ENCODE measurements around the gene SERPINB13. TPM values are rescaled to one million over a fixed set of nuclear protein-coding genes. Genes with fewer than 3 reads are reported as not detected.

SERPINB13 gene
- polyA plus RNA-seq, 1 donor = not detected

DNA sequence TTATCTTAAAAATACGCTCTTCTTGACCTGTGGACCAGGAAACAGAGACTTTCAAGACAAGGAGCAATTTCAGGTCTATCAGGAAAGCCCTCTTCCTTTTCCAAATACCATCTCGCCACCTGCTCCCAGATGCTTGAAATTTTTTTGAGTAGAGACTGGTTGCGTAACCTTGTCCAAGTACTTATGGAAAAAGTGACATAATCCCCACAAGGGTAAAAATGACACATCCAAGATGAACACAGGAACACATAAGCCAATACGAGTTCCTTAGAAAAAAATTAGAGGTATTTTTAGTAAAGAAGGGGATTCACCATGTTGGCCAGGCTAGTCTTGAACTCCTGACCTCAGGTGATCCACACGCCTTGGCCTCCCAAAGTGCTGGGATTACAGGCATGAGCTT is 1.8 kb downstream of the SERPINB13 start:
- no peaks in the 10 kb centered on the region for H3K4me1 ChIP-seq (ENCODE audit: control insufficient read depth, insufficient read depth, low read length)
- WGBS (ENCODE audit: insufficient coverage, low lambda C conversion rate) = 100% methylated on average over 1 of the region's 5 CpGs
- DNase-seq = no peak
- no peaks in the 10 kb centered on the region for H3K27me3 ChIP-seq (ENCODE audit: control insufficient read depth, insufficient read depth, low read length)
- H3K36me3 ChIP-seq (ENCODE audit: control insufficient read depth, insufficient read depth, low read length) = no peaks in the 10 kb centered on the region
- no peaks in the 10 kb centered on the region for H3K9me3 ChIP-seq (ENCODE audit: control insufficient read depth, low read depth, low read length)
- no peak overlapping the region for H3K4me3 ChIP-seq (ENCODE audit: low read length)
- no peak overlapping the region for H3K27ac ChIP-seq (ENCODE audit: low read length)

DNA sequence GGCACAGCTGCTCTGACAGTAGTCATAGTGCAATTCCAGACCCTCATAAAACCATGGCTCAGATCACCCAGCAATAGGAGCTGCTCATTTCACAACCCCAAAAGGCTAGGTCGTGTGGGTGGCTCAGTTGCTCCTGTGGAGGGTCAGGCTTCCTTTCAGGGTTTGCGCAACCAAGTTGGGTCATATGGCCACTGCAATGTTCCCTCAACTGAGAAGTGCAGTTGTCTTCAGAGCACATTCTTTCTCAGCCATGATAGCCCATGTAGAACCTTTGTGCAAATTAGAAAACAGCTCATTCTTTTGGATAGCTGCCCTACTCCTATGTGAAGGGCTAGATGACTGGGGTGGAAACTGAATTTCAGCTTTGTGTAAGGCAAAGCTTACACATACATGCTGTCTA is 3.2 kb downstream of the SERPINB13 start:
- WGBS (ENCODE audit: insufficient coverage, low lambda C conversion rate) = no CpG with 5 or more reads among the region's 2 CpGs
- no peak for DNase-seq
- Histone ChIP-seq H3K27me3 (ENCODE audit: control insufficient read depth, insufficient read depth, low read length) (no peaks in the 10 kb centered on the region), H3K4me3 (ENCODE audit: low read length) (no peak overlapping the region), H3K4me1 (ENCODE audit: control insufficient read depth, insufficient read depth, low read length) (no peaks in the 10 kb centered on the region), H3K36me3 (ENCODE audit: control insufficient read depth, insufficient read depth, low read length) (no peaks in the 10 kb centered on the region), H3K27ac (ENCODE audit: low read length) (no peak overlapping the region), H3K9me3 (ENCODE audit: control insufficient read depth, low read depth, low read length) (no peaks in the 10 kb centered on the region)

DNA sequence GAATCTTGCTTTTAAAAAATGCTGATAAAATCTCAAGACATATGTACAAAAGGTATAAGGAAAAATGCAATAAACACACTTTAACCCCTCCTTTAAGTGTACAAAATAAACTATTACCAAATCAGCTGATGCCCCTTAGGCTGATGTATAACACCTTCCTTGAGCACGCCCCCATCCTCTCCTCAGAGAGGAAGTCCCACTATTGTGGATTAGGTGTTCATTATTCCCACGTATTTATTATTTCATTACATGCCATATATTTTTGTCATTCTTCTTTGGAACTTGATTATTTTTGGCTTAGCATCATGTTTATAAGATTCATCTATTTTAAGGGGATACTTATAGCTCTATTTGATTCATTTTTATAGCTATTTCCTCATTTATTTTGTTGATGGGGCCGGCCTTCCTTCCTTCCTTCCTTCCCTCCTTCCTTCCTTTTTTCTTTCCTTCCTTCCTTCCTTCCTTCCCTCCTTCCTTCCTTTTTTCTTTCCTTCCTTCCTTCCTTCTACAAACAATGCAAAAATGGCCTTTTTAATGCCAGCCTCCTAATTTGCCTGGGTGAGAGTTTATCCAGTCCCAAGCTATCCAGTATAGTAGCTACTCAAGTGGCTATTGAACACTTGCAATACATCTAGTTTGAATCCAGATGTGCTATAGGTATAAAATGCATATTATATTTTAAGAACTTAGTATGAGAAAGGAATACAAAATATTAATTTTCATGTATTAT is 4.0 kb downstream of the SERPINB13 start:
- no peaks in the 10 kb centered on the region for H3K9me3 ChIP-seq (ENCODE audit: control insufficient read depth, low read depth, low read length)
- no peaks in the 10 kb centered on the region for H3K4me1 ChIP-seq (ENCODE audit: control insufficient read depth, insufficient read depth, low read length)
- no peaks in the 10 kb centered on the region for H3K36me3 ChIP-seq (ENCODE audit: control insufficient read depth, insufficient read depth, low read length)
- no peak for DNase-seq
- 87% methylated on average over 3 of the region's 3 CpGs for WGBS (ENCODE audit: insufficient coverage, low lambda C conversion rate)
- no peak overlapping the region for H3K27ac ChIP-seq (ENCODE audit: low read length)
- no peak overlapping the region for H3K4me3 ChIP-seq (ENCODE audit: low read length)
- H3K27me3 ChIP-seq (ENCODE audit: control insufficient read depth, insufficient read depth, low read length) = no peaks in the 10 kb centered on the region

DNA sequence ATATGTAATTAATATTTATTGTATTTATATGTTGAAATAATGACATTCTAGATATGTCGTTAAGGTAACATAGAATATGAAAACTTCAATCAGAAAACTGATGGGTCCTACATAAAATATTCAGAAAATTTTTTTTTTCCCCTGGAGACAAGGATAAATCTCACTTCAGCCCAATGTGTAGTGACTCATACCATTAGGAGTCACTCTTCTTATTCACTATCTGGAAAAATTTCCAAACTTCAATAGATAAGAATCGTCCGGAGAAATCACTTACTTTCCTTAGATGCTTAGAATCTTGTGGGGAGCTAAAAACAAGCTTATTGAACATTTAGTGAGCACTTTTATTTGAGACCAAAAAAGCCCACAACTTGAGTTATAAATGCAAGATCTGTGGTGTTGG is 4.6 kb downstream of the SERPINB13 start:
- WGBS (ENCODE audit: insufficient coverage, low lambda C conversion rate) = 100% methylated on average over 1 of the region's 3 CpGs

DNA sequence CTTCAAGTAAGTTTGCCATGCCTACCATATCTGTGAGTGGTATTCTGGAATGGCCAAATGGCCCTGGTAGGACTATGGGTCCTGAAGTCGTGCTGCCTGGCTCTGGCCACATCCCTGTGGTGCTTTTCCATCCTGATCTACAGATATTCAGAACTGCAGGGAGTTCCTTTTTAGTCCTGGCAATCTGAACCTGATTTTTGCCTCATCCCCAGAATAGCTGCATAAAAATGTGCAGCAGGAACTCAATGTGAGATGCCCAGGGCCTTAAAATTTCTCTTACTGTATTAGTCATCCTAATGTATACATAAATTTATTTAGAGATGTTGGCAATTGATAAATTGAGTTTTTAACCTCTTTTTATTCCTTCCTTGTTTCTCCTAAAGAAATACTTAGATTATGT is 5.3 kb downstream of the SERPINB13 start:
- Histone ChIP-seq H3K27ac (ENCODE audit: low read length) (no peak overlapping the region), H3K4me1 (ENCODE audit: control insufficient read depth, insufficient read depth, low read length) (no peaks in the 10 kb centered on the region), H3K4me3 (ENCODE audit: low read length) (no peak overlapping the region), H3K9me3 (ENCODE audit: control insufficient read depth, low read depth, low read length) (no peaks in the 10 kb centered on the region), H3K27me3 (ENCODE audit: control insufficient read depth, insufficient read depth, low read length) (no peaks in the 10 kb centered on the region), H3K36me3 (ENCODE audit: control insufficient read depth, insufficient read depth, low read length) (no peaks in the 10 kb centered on the region)
- 86% methylated on average over 1 of the region's 1 CpG for WGBS (ENCODE audit: insufficient coverage, low lambda C conversion rate)
- DNase-seq = no peak

More for the DNA sequence above, 4.6 kb downstream of the SERPINB13 start:
- H3K4me1 ChIP-seq (ENCODE audit: control insufficient read depth, insufficient read depth, low read length) = no peaks in the 10 kb centered on the region
- H3K27me3 ChIP-seq (ENCODE audit: control insufficient read depth, insufficient read depth, low read length) = no peaks in the 10 kb centered on the region
- no peak overlapping the region for H3K4me3 ChIP-seq (ENCODE audit: low read length)
- no peak for DNase-seq
- H3K27ac ChIP-seq (ENCODE audit: low read length) = no peak overlapping the region
- no peaks in the 10 kb centered on the region for H3K9me3 ChIP-seq (ENCODE audit: control insufficient read depth, low read depth, low read length)
- H3K36me3 ChIP-seq (ENCODE audit: control insufficient read depth, insufficient read depth, low read length) = no peaks in the 10 kb centered on the region

DNA sequence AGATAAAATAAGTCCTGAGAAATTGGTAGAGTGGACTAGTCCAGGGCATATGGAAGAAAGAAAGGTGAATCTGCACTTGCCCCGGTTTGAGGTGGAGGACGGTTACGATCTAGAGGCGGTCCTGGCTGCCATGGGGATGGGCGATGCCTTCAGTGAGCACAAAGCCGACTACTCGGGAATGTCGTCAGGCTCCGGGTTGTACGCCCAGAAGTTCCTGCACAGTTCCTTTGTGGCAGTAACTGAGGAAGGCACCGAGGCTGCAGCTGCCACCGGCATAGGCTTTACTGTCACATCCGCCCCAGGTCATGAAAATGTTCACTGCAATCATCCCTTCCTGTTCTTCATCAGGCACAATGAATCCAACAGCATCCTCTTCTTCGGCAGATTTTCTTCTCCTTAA is 9.8 kb downstream of the SERPINB13 start:
- no peak for DNase-seq
- Histone ChIP-seq H3K27ac (ENCODE audit: low read length) (no peak overlapping the region), H3K9me3 (ENCODE audit: control insufficient read depth, low read depth, low read length) (no peaks in the 10 kb centered on the region), H3K27me3 (ENCODE audit: control insufficient read depth, insufficient read depth, low read length) (no peaks in the 10 kb centered on the region), H3K4me1 (ENCODE audit: control insufficient read depth, insufficient read depth, low read length) (no peaks in the 10 kb centered on the region), H3K4me3 (ENCODE audit: low read length) (no peak overlapping the region), H3K36me3 (ENCODE audit: control insufficient read depth, insufficient read depth, low read length) (no peaks in the 10 kb centered on the region)
- WGBS (ENCODE audit: insufficient coverage, low lambda C conversion rate) = 100% methylated on average over 1 of the region's 14 CpGs

DNA sequence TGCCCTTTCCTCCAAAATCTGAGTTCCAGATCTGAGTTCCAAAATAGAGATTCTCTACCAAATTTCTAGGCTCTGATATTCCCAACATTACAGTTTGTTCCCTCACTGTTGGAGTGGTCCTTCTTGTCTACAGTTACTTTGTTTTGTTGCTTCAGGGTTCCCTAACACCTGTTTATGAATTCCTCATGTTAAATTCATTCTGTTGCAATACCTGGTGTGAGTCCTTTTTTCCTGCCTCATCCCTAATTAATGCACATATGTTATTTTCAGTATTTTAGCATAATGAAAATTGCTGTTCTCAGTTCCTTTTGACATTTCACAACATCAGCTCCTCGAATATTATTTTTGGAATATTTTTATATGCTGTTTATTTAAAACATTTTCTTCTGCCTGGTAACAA is 16.2 kb downstream of the SERPINB13 start:
- Histone ChIP-seq H3K36me3 (ENCODE audit: control insufficient read depth, insufficient read depth, low read length) (no peaks in the 10 kb centered on the region), H3K27ac (ENCODE audit: low read length) (no peak overlapping the region)
- WGBS (ENCODE audit: insufficient coverage, low lambda C conversion rate) = 100% methylated on average over 1 of the region's 1 CpG

DNA sequence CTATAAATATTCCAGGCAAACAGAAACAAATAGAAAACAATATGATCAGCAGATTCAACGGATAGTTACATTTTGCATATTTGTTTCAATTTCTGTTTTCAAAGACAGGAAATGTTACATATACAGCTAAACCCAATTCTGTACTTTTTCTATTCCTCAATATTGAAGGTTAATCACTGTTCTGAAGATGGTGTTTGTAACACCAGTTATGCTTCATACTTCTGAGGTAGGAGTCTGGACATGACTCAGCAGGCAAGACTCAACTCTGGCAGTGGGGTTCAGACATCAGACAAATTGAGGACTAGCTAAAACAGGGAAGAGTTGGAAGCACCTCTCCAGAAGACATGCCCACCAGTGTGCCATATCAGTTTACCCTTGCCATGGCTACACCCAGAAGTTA is 16.6 kb downstream of the SERPINB13 start:
- Histone ChIP-seq H3K27ac (ENCODE audit: low read length) (no peak overlapping the region), H3K4me3 (ENCODE audit: low read length) (no peak overlapping the region), H3K4me1 (ENCODE audit: control insufficient read depth, insufficient read depth, low read length) (no peaks in the 10 kb centered on the region), H3K36me3 (ENCODE audit: control insufficient read depth, insufficient read depth, low read length) (no peaks in the 10 kb centered on the region), H3K9me3 (ENCODE audit: control insufficient read depth, low read depth, low read length) (no peaks in the 10 kb centered on the region), H3K27me3 (ENCODE audit: control insufficient read depth, insufficient read depth, low read length) (no peaks in the 10 kb centered on the region)
- WGBS (ENCODE audit: insufficient coverage, low lambda C conversion rate) = 0% methylated on average over 1 of the region's 1 CpG
- no peak for DNase-seq

More for the DNA sequence above, 16.2 kb downstream of the SERPINB13 start:
- H3K9me3 ChIP-seq (ENCODE audit: control insufficient read depth, low read depth, low read length) = no peaks in the 10 kb centered on the region
- H3K4me1 ChIP-seq (ENCODE audit: control insufficient read depth, insufficient read depth, low read length) = no peaks in the 10 kb centered on the region
- H3K27me3 ChIP-seq (ENCODE audit: control insufficient read depth, insufficient read depth, low read length) = no peaks in the 10 kb centered on the region
- H3K4me3 ChIP-seq (ENCODE audit: low read length) = no peak overlapping the region
- DNase-seq = no peak

DNA sequence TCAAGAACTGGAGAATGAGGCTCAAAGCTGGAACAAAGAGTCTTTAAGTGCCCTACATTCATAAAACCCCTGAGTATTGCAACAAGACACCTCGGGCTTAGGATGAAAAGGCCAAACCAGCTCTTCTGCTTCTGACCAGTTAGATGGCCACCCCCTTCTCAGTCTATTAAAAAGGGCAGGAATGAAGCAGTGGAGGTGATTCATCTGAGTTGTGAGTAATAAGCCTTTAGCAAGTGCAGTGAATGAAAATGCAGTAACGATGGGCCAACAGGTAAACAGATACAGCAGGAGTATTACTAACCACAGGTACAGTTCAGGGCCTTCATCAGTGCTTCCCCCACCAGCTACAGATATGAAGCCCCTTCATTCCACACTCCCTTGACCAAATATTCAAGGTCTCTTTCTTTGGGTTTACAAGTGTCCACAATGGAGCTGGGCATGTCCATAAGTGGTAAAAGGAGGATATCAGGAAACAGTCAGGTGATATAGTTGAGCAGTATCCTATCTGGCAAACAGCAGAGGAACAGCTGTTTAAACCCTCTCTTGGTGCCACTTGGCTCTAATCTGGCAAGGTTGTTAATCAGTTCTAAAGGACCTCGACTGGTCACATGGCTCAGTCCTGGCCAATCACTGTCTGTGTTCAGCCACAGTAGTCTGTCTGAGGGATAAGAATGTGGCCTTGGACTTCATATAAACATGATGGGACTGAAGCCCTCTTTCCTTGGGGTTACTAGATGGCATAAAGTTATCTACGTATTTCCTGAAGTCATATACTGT is 17.8 kb downstream of the SERPINB13 start:
- WGBS (ENCODE audit: insufficient coverage, low lambda C conversion rate) = 100% methylated on average over 1 of the region's 4 CpGs
- no peaks in the 10 kb centered on the region for H3K9me3 ChIP-seq (ENCODE audit: control insufficient read depth, low read depth, low read length)
- no peak for DNase-seq
- H3K27ac ChIP-seq (ENCODE audit: low read length) = no peak overlapping the region
- no peaks in the 10 kb centered on the region for H3K36me3 ChIP-seq (ENCODE audit: control insufficient read depth, insufficient read depth, low read length)
- H3K27me3 ChIP-seq (ENCODE audit: control insufficient read depth, insufficient read depth, low read length) = no peaks in the 10 kb centered on the region
- no peaks in the 10 kb centered on the region for H3K4me1 ChIP-seq (ENCODE audit: control insufficient read depth, insufficient read depth, low read length)
- no peak overlapping the region for H3K4me3 ChIP-seq (ENCODE audit: low read length)

DNA sequence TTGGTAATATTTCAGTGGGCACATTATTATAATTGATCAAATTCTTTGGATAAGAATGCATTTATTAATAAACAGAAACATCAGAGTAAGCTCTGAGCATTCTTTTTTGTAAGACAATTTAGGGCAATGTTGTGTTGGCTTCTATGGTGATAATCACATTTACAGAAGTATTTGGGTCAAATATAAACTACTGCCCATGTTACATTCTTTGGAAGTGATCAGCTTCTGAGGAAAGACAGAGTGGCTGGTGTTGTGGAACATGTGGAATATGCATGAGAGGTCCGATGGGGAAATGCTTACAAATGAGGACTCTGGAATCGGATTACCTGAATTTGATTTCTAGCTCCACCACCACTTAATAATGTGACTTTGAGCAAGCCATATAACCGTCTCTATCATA is 19.4 kb downstream of the SERPINB13 start:
- 80% methylated on average over 1 of the region's 3 CpGs for WGBS (ENCODE audit: insufficient coverage, low lambda C conversion rate)
- no peaks in the 10 kb centered on the region for H3K27me3 ChIP-seq (ENCODE audit: control insufficient read depth, insufficient read depth, low read length)
- no peak overlapping the region for H3K4me3 ChIP-seq (ENCODE audit: low read length)
- H3K9me3 ChIP-seq (ENCODE audit: control insufficient read depth, low read depth, low read length) = no peaks in the 10 kb centered on the region
- DNase-seq = no peak
- H3K4me1 ChIP-seq (ENCODE audit: control insufficient read depth, insufficient read depth, low read length) = no peaks in the 10 kb centered on the region
- no peaks in the 10 kb centered on the region for H3K36me3 ChIP-seq (ENCODE audit: control insufficient read depth, insufficient read depth, low read length)
- no peak overlapping the region for H3K27ac ChIP-seq (ENCODE audit: low read length)
